RWPE1 (cell line): ENCODE measurements around the gene CREB5.

ENCODE experiments used
- CTCF ChIA-PET: fragments of 350-600 bp; sonication (Branson Sonifier 250); formaldehyde crosslinking; extraction: SDS; loops from one replicate; lab custom pipeline; 2021; lab: Yijun Ruan, JAX
- POLR2A ChIA-PET: fragments of 400-600 bp; formaldehyde crosslinking; extraction: SDS; loops from one replicate; lab custom pipeline; 2020; ENCODE audit warnings: antibody characterized with exemption; ENCODE audit not compliant: low non-redundant PET; lab: Yijun Ruan, JAX
- DNase-seq: peaks from one replicate; pipeline ENCODE4 v3.0.0; 2012; ENCODE audit warnings: low spot score
- H3K27ac ChIP-seq: fragments of 450-650 bp; 2 replicates; pipeline ENCODE4 v1.5.1; 2017
- TF ChIP-seq, protein P1 (sequence below): fragments of 450-650 bp; conservative IDR thresholded peaks from 2 replicates; pipeline ENCODE4 v1.5.1; 2017; ENCODE audit warnings: low read depth, mild to moderate bottlenecking

The CREB5 gene

DNA sequence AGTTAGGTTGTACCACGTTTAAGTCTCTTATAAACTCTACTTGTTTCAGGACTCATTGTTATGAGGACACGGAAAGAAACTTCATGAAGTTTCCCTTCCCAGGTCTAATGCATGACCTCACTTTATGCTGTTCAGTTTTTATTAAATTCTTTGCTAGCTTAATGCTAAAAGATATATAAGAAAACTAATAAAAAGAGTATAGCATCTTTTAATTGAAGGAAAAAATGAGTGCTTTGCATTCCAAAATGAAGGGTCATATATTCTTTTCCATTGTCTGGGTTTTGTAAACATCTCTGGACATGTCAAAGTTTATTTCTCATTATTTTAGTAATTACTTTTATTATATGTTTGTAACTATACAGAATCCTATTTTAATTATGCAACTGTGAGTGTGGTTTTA, 255.8 kb downstream of the CREB5 start:
- no peak overlapping the region for H3K27ac ChIP-seq
- DNase-seq = no peak
- CTCF ChIA-PET = no interaction called here
- POLR2A ChIA-PET = no interaction called here
- TF ChIP-seq, protein P1, sequence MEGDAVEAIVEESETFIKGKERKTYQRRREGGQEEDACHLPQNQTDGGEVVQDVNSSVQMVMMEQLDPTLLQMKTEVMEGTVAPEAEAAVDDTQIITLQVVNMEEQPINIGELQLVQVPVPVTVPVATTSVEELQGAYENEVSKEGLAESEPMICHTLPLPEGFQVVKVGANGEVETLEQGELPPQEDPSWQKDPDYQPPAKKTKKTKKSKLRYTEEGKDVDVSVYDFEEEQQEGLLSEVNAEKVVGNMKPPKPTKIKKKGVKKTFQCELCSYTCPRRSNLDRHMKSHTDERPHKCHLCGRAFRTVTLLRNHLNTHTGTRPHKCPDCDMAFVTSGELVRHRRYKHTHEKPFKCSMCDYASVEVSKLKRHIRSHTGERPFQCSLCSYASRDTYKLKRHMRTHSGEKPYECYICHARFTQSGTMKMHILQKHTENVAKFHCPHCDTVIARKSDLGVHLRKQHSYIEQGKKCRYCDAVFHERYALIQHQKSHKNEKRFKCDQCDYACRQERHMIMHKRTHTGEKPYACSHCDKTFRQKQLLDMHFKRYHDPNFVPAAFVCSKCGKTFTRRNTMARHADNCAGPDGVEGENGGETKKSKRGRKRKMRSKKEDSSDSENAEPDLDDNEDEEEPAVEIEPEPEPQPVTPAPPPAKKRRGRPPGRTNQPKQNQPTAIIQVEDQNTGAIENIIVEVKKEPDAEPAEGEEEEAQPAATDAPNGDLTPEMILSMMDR = no peak

DNA sequence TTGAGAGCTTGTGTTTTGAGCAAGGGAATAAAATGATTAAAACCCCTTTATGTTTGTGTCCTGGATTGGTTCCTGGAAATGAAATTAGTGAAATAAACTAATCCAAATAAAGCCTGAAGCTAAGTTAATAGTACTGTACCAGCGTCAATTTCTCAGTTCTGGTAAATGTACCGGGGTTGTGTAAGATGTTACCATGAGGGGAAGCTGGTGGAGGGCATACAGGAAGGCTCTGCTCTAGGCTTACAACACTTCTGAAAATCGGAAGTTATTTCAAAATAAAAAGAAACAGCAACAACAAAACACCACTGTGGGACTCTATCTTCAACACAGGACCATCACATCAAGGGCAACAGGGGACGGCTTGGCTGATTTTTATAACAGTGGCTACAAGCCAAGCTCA, 257.0 kb downstream of the CREB5 start:
- POLR2A ChIA-PET = no interaction called here
- CTCF ChIA-PET = no interaction called here

DNA sequence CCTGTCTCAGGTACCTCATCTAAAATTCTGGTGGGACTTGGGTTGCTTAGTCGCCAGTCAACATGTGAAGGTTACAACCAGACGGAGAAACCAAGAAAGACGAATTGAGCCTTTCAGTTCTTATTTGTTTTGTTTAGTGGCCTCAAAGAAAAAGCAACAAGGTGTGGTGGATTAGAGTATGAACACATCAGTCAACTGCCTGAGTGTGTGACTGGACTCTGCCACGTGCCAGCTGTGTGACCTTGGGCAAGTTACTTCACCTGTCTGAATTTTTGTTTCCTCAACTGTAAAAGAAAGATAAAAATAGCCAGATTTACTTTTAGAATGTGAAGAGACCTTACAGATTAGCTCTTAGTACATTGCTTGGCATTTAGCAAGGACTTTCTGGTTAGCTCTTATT, 259.2 kb downstream of the CREB5 start:
- no peak for DNase-seq
- H3K27ac ChIP-seq = no peak overlapping the region
- CTCF ChIA-PET = no interaction called here
- TF ChIP-seq, protein P1 = no peak
- POLR2A ChIA-PET = no interaction called here

More for the DNA sequence above, 257.0 kb downstream of the CREB5 start:
- H3K27ac ChIP-seq = no peak overlapping the region
- DNase-seq = no peak
- TF ChIP-seq, protein P1 = no peak

DNA sequence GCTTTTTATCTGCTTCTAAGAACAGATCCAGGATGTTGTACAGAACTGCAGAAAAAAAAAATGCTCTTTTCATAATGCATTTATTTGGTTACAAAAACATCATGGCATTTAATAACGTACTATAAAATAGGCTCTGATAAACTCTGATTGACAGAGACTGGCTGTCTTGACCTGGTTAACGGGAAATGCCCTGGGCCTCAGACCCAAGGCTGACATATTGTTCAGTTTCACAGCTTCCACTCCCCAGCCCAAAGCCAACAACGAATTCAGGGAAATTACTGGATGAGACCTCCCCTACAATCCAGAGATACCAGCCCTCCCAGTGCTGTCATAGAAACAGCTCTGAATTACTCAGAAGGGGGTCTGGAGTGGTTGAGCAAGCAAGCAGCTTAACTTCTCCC, 260.1 kb downstream of the CREB5 start:
- DNase-seq = no peak
- no peak overlapping the region for H3K27ac ChIP-seq
- ChIA-PET POLR2A (no interaction called here), CTCF (interaction anchor here (0.6 kb wide), 1 partner anchor 624 kb away, joined by 3 read pairs; no protein-coding TSS in a partner anchor)
- TF ChIP-seq, protein P1 = no peak

DNA sequence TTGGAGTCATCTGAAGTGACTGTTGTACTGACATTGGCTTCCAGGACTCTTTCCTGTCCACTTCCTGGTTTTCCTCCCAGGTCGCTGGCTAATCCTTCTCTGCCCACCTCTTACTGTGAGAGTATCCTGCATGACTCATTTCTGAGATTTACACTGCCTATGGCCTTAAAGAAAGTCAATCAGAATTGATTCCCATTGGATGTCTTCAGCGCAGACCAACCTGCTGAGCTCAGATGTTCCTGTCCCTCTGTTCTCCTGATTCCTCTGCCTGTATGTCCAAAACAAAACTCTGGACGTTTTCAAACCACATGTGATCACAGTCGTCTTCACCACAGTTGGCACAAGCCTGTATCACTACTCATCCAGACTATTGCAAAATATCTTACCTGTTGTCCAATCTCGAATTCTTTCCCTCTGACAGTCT, 262.1 kb downstream of the CREB5 start:
- POLR2A ChIA-PET = no interaction called here
- CTCF ChIA-PET = interaction anchor here (0.7 kb wide), 1 partner anchor 368 kb away, joined by 4 read pairs; no protein-coding TSS in a partner anchor

DNA sequence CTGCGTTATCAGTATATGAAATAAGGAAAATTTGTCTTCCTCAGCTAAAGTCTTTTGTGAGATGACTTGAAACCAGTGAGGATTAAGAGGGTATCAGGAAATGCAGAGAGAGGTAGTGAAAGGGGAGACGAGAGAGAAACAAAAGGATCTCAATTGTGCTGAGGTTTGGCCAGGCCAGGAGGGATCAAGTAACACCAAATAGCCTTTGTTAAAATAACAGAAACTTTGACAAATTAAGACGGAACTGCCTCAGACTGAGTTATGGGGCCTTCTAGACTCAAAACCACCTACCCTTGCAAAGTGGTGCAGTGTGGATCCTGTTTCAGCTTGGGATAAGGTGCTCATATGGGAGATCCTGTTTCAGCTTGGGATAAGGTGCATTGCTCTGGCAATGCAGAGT, 263.1 kb downstream of the CREB5 start:
- POLR2A ChIA-PET = no interaction called here
- TF ChIP-seq, protein P1 = no peak
- H3K27ac ChIP-seq = no peak overlapping the region
- CTCF ChIA-PET = no interaction called here
- no peak for DNase-seq

More for the DNA sequence above, 262.1 kb downstream of the CREB5 start:
- TF ChIP-seq, protein P1 = no peak
- no peak overlapping the region for H3K27ac ChIP-seq
- DNase-seq = peak; percentile 68

DNA sequence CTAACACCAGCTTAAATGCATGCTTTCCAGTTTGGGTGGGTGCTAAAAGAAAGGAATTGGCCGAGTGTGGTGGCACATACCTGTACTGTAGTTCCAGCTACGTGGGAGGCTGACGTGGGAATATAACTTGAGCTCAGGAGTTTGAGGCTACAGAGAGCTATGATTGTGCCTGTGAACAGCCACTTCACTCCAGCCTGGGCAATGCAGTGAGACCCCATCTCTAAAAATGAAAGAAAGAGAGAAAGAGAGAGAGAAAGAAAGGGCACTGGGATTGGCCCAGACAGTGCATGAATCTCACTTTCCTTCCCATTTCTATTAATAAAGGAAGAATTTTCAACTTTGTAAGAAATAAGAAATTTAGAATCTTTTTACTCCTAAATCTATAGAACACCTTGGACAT, 265.4 kb downstream of the CREB5 start:
- H3K27ac ChIP-seq = peak overlapping the region; percentile 82
- CTCF ChIA-PET = no interaction called here
- DNase-seq = no peak
- TF ChIP-seq, protein P1 = no peak
- POLR2A ChIA-PET = no interaction called here
